HG03108 (cell line): ENCODE measurements around the gene PCDHGA5.
"Not testable (repeated sequence)": the region's sequence is repeated elsewhere in the genome, so short reads cannot be mapped to it uniquely, and the experiment has no call there.

ENCODE experiments used
- ATAC-seq: cut with Tn5 transposase; IDR thresholded peaks from one replicate; pipeline ENCODE4 v1.9.1; 2021; ENCODE audit warnings: moderate library complexity; ENCODE audit not compliant: unreplicated experiment

PCDHGA5 gene

GRCh38 chr5:141349917-141350619 lies 13.9 kb upstream of the PCDHGA5 start, which contains the start of gene PCDHGB1:
TSS of gene PCDHGB1 (plus strand) at chr5:141350099. CDS start at chr5:141350261, 162 bp downstream.
- ATAC-seq = no peak

GRCh38 chr5:141351591-141351990 lies 12.4 kb upstream of the PCDHGA5 start:
- ATAC-seq = no peak

DNA sequence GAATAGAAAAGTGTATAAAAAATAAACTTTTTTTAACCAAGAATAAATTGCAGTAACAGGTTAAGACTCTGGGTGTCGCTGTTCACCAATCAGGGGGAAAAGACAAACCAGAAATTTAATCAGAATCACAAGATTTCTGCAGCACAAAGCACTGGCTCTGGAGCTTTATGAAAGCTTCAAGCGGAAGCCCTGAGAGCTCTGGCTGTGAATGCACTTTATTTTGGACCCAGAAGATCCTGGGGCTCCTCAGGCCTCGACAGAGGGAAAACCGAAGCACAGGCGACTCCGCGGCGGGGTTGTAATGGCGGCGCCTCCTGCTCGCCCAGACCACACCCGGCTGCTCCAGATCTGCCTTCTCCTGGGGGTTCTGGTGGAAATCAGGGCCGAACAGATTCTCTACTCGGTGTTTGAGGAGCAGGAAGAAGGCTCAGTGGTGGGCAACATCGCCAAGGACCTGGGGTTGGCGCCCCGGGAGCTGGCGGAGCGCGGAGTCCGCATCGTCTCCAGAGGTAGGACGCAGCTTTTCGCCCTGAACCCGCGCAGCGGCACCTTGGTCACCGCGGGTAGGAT lies 9.0 kb upstream of the PCDHGA5 start, which contains the start of gene PCDHGA4:
PCDHGA4 (plus strand) TSS at position 122 of the 570 bp plus-strand sequence; CDS start at position 209, 87 bp downstream.
- no peak for ATAC-seq

DNA sequence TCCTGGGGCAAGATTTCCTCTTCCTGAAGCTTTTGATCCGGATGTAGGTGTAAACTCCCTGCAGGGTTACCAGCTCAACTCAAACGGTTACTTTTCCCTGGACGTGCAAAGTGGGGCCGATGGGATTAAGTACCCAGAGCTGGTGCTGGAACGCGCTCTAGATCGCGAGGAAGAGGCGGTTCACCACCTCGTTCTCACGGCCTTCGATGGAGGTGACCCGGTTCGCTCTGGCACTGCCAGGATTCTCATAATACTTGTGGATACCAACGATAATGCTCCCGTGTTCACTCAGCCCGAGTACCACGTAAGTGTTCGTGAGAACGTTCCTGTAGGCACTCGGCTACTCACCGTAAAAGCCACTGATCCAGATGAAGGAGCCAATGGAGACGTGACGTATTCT lies 8.3 kb upstream of the PCDHGA5 start:
- ATAC-seq = no peak

DNA sequence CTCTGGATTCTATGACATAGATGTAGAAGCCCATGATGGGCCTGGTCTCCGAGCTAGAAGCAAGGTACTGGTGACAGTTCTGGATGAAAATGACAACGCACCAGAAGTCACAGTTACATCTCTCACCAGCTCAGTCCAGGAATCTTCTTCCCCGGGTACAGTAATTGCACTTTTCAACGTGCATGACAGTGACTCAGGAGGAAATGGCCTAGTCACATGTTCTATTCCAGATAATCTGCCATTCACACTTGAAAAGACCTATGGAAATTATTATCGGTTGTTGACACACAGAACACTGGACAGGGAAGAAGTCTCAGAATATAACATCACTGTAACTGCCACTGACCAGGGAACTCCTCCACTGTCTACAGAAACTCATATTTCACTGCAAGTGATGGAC lies 7.8 kb upstream of the PCDHGA5 start:
- no peak for ATAC-seq

DNA sequence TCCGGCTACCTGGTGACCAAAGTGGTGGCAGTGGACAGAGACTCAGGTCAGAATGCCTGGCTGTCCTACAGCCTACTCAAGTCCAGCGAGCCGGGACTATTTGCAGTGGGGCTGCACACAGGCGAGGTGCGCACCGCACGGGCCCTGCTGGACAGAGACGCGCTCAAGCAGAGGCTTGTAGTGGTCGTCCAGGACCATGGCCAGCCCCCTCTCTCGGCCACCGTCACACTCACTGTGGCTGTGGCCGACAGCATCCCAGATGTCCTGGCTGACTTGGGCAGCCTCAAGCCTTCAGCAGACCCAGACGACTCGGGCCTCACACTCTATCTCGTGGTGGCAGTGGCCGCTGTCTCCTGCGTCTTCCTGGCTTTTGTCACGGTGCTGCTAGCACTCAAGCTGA lies 7.0 kb upstream of the PCDHGA5 start:
- ATAC-seq = no peak

GRCh38 chr5:141359790-141360426 lies 4.1 kb upstream of the PCDHGA5 start, which contains the start of gene PCDHGB2:
TSS of gene PCDHGB2 (plus strand) at chr5:141359994. CDS start at chr5:141360136, 142 bp downstream.
- no peak for ATAC-seq

- no peak for ATAC-seq
Measured at GRCh38 chr5:141360685-141361084, 3.3 kb upstream of the PCDHGA5 start.

- ATAC-seq = no peak
Measured at GRCh38 chr5:141362719-141363118, 1.2 kb upstream of the PCDHGA5 start.

- no peak for ATAC-seq
Measured at GRCh38 chr5:141366016-141366896, 2.3 kb downstream of the PCDHGA5 start.

DNA sequence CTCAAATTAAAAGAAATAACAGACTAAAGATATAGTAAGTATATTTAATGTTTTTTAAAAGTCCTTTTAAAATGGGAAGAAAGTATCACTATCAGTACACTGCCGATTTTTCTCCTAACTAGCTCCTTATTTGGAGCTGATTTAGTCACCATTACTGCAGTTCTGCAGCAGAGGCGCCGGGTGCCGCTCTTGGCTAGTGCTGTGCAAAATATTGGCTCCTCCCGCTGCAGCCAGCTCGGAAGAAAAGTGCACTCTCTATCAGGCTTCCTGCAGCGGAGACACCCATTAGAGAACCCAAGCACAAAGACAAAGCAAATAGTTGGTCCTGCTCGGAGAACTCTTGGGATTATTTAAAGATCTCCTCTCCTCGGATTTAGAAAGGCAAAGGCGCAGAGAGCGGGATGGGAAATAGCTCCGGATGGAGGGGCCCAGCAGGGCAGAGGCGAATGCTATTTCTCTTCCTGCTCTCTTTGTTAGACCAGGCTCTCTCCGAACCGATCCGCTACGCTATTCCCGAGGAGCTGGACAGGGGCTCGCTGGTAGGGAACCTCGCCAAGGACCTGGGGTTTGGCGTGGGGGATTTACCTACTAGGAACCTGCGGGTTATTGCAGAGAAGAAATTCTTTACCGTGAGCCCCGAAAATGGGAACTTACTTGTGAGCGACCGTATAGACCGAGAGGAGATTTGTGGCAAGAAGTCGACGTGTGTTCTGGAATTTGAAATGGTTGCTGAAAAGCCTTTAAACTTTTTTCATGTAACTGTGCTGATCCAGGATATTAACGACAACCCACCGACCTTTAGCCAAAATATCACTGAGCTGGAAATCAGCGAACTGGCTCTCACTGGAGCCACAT lies 6.3 kb downstream of the PCDHGA5 start, which contains the start of gene PCDHGB3:
PCDHGB3 (plus strand) TSS at position 249 of the 855 bp plus-strand sequence; CDS start at position 402, 153 bp downstream.
- ATAC-seq = peak; percentile 82

DNA sequence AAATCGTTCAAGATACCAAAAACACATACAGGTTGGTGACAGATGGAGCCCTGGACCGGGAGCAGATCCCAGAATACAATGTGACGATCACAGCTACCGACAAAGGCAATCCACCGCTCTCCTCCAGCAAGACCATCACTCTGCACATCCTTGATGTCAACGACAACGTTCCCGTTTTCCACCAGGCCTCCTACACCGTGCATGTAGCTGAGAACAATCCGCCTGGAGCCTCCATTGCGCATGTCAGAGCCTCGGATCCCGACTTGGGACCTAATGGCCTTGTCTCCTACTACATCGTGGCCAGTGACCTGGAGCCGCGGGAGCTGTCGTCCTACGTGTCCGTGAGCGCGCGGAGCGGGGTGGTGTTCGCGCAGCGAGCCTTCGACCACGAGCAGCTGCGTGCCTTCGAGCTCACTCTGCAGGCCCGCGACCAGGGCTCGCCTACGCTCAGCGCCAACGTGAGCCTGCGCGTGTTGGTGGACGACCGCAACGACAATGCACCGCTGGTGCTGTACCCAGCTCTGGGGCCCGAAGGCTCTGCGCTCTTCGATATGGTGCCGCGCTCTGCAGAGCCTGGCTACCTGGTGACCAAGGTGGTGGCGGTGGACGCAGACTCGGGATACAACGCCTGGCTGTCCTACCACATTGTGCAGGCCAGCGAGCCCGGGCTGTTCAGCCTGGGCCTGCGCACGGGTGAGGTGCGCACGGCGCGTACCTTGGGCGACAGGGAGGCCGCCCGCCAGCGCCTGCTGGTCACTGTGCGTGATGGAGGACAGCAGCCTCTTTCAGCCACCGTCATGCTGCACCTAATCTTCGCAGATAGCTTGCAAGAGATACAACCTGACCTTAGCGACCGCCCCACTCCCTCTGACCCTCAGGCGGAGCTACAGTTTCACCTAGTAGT lies 7.9 kb downstream of the PCDHGA5 start:
- no peak for ATAC-seq

GRCh38 chr5:141373673-141374317 lies 9.8 kb downstream of the PCDHGA5 start, which contains the start of gene PCDHGA6:
TSS of gene PCDHGA6 (plus strand) at chr5:141373891. CDS start at chr5:141374084, 193 bp downstream.
- no peak for ATAC-seq

- ATAC-seq = no peak
Measured at GRCh38 chr5:141374627-141375026, 10.7 kb downstream of the PCDHGA5 start.

DNA sequence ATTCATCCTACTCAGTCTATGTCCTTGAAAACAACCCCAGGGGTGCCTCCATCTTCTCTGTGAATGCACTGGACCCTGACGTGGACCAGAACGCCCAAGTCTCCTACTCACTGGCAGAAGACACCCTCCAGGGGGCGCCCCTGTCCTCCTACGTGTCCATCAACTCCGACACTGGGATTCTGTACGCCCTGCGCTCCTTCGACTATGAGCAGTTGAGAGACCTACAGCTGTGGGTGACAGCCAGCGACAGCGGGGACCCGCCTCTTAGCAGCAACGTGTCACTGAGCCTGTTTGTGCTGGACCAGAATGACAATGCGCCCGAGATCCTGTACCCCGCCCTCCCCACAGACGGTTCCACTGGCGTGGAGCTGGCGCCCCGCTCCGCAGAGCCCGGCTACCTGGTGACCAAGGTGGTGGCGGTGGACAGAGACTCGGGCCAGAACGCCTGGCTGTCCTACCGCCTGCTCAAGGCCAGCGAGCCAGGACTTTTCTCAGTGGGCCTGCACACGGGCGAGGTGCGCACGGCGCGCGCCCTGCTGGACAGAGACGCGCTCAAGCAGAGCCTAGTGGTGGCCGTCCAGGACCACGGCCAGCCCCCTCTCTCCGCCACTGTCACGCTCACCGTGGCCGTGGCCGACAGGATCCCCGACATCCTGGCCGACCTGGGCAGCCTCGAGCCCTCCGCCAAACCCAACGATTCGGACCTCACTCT lies 11.6 kb downstream of the PCDHGA5 start:
- not testable (repeated sequence) for ATAC-seq

DNA sequence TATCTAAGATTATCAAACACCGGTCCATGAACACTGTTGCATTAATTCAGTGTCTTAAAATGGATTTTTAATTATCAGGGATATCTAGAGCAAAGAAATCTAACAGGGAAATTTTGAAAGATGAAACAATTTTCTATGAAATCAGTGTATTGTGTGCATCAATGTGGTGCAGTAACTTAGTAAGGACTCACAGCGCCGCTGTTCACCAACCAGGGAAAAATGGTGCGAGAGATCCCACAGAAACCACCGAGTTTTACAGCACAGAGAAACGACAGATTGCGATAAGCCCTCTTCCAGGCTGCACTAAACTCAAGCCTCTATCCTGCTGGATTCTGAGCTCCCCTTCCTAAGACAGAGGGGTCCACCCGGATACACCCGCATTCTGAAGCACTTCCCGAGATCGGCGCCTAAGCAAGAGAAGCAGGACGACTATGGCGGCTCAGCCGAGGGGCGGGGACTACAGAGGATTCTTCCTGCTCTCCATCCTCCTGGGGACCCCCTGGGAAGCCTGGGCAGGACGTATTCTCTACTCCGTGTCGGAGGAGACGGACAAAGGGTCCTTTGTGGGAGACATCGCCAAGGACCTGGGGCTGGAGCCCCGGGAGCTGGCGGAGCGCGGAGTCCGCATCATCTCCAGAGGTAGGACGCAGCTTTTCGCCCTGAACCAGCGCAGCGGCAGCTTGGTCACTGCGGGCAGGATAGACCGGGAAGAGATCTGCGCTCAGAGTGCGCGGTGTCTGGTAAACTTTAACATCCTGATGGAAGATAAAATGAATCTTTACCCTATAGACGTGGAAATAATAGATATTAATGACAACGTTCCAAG lies 18.7 kb downstream of the PCDHGA5 start, which contains the start of gene PCDHGA7:
PCDHGA7 (plus strand) TSS at position 274 of the 826 bp plus-strand sequence; CDS start at position 432, 158 bp downstream.
- no peak for ATAC-seq

GRCh38 chr5:141383345-141383744 lies 19.4 kb downstream of the PCDHGA5 start:
- no peak for ATAC-seq
